Activated CD4-positive, alpha-beta T cell treated with anti-CD3 and anti-CD28 coated beads, Interleukin-2, amount 10 ng/mL, durations not matched to agents 7 days and 5 days (primary cell): ENCODE data around the gene MRPL55. TPM values are rescaled to one million over a fixed set of nuclear protein-coding genes. Genes with fewer than 3 reads are reported as not detected.

Experiments used
- CTCF ChIA-PET: fragments of 350-600 bp; sonication (Branson Sonifier 250); formaldehyde crosslinking; loops from one replicate; lab custom pipeline; 2021; ENCODE audit warnings: antibody characterized with exemption; lab: Charles Lee
- POLR2A ChIA-PET: fragments of 350-600 bp; sonication (Branson Sonifier 250); formaldehyde crosslinking; loops from one replicate; lab custom pipeline; 2021; ENCODE audit warnings: antibody characterized with exemption; lab: Charles Lee
- DNase-seq: peaks from one replicate; pipeline ENCODE4 v3.0.0-alpha.2; 2020
- H3K27ac Mint-ChIP-seq: one replicate; pipeline ENCODE4 v1.8.0; 2021; ENCODE audit warnings: mild to moderate bottlenecking, moderate library complexity, mixed read lengths
- H3K27me3 Mint-ChIP-seq: one replicate; pipeline ENCODE4 v1.8.0; 2021; ENCODE audit warnings: mixed read lengths
- H3K36me3 Mint-ChIP-seq: one replicate; pipeline ENCODE4 v1.8.0; 2021; ENCODE audit warnings: low read depth, mixed read lengths
- H3K4me1 Mint-ChIP-seq: one replicate; pipeline ENCODE4 v1.8.0; 2021; ENCODE audit warnings: mixed read lengths
- H3K4me3 Mint-ChIP-seq: one replicate; pipeline ENCODE4 v1.8.0; 2021; ENCODE audit warnings: mild to moderate bottlenecking, moderate library complexity, mixed read lengths
- H3K9me3 Mint-ChIP-seq: one replicate; pipeline ENCODE4 v1.8.0; 2021; ENCODE audit warnings: mixed read lengths
- total RNA-seq, 2 experiments: library from RNA; stranded (reverse); gene quantifications; one replicate each; pipeline ENCODE4 v1.2.3, GENCODE V29; 2021

The MRPL55 gene
- total RNA-seq, 2 experiments from 2014 or later, result 38.6 to 44.1 TPM

DNA sequence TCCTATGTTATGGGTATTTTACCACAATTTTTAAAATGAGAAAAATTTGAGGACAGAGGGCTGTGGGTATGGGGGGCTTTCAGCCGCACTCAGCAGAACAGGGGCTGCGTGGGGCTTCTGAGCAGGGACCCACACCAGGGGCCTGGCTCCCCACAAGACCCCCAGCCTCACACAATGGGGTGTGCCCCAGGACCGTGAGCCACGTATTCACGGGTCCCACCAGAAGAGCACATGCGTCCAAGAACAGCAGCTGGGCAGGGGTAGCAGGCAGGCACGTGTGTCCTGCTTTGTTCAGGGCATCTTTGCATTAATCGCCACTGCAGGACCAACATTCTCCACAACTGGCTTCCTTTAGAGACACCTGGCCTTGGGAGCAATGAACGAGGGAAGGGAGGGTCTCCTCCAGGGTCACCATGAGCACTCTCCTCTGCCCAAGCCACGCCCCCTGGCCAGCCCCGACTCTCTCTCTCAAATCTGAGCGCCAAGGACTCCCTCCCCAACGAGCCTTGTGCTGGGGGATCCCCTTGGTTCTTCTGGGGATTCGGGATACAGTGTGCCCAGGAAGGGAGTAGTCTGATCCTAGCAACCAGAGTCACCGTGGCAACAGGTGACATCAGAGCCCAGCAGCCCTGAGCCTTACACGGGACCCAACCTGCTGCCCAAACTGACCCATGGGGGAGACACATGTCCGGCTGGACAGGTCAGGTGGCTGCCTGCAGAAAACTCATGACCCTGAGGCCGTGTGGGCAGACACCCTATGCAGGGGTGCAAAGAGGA lies 34.0 kb downstream of the MRPL55 start:
- peaks cover 11% of the 10 kb centered on the region for H3K4me1 Mint-ChIP-seq
- no peaks in the 10 kb centered on the region for H3K27me3 Mint-ChIP-seq
- CTCF ChIA-PET, result interaction anchor here (1.9 kb wide), 1 partner anchor 11 kb away, joined by 4 read pairs; no protein-coding TSS in a partner anchor
- no peak for DNase-seq
- H3K9me3 Mint-ChIP-seq, result no peaks in the 10 kb centered on the region
- H3K27ac Mint-ChIP-seq, result no peak overlapping the region
- H3K4me3 Mint-ChIP-seq, result no peak overlapping the region
- POLR2A ChIA-PET, result no interaction called here
- H3K36me3 Mint-ChIP-seq, result no peaks in the 10 kb centered on the region

DNA sequence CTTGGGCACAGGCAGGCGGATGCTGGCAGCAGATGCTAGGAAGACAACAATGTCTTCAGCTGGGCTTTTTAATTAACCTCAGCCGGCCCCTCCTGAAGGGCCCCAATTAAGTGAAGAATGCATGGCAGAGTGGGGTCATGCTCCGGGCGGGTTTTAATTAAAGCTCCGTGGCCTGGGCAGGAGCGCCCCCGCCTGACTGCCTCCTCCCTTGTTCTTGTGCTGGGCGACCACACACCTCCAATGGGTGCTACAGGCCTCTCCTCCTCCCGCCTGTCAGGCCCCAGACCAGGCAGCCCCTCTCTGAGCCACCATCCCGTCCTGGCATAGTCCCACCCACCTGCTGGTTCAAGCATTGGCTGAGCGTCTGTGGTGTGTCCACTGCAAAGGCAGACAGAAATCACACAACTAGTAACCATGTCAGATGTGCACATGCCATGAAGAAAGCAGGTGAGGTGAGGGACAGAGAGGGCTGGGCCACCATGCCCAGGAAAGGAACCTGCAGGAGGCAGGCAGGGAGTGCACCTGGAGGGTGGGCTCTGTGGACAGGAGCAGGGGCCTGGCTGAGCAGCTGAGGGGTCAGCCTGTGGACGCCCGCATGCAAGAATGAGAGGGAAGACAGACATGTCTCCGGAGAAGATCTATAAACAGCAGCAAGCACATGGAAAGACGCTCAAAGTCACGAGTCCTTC lies 35.1 kb downstream of the MRPL55 start:
- Mint-ChIP-seq H3K9me3 (no peaks in the 10 kb centered on the region), H3K27me3 (no peaks in the 10 kb centered on the region), H3K27ac (no peak overlapping the region), H3K36me3 (no peaks in the 10 kb centered on the region), H3K4me1 (peaks cover 3% of the 10 kb centered on the region), H3K4me3 (no peak overlapping the region)
- CTCF ChIA-PET, result interaction anchor here (1.9 kb wide), 1 partner anchor 10 kb away, joined by 4 read pairs; no protein-coding TSS in a partner anchor
- POLR2A ChIA-PET, result interaction anchor here (0.7 kb wide), 1 partner anchor 60 kb away, joined by 3 read pairs; no protein-coding TSS in a partner anchor
- no peak for DNase-seq

DNA sequence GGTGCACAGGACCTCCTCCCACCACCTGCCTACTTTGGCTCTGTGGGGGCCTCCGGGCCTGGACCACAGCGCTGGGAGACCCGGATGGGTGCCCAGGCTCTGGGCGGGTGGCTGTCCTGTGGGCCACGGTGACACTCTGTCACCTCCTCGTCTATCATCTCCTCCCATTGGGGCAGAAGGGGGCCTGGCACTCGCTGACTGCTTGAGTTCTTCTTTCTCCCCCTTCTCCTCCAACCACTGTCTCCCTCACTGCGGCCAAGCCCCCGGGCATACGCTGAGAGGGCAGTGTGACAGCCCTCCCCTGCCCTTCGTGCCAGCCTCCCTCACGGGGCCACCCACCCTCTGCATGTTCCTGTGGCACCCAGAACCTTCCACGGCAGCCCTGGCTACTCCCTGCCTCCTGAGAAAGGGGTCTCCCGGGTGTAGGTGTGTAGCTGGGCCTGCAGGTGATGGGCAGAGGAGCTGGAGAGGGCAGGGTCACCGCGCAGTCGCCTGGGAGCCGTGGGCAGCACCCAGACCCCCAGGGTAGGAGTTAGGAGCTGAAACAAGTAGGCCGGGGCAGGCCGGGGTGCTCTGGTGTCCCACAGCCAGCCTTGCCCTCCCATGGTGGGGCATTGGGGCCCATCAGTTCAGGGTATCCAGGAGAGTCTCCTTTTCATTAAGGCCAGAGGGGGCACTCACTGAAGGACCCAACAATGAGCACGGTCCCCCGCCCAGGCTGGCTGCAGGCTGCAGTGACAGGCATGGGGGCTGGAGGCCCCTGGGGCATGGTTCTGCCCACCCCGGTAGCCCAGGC lies 35.8 kb downstream of the MRPL55 start:
- no peaks in the 10 kb centered on the region for H3K9me3 Mint-ChIP-seq
- ChIA-PET CTCF (interaction anchor here (1.9 kb wide), 1 partner anchor 9 kb away, joined by 4 read pairs; no protein-coding TSS in a partner anchor), POLR2A (interaction anchor here (0.7 kb wide), 1 partner anchor 61 kb away, joined by 3 read pairs; no protein-coding TSS in a partner anchor)
- H3K36me3 Mint-ChIP-seq, result no peaks in the 10 kb centered on the region
- no peak for DNase-seq
- H3K4me3 Mint-ChIP-seq, result no peak overlapping the region
- H3K27ac Mint-ChIP-seq, result no peak overlapping the region
- no peaks in the 10 kb centered on the region for H3K27me3 Mint-ChIP-seq
- peaks cover 1% of the 10 kb centered on the region for H3K4me1 Mint-ChIP-seq

DNA sequence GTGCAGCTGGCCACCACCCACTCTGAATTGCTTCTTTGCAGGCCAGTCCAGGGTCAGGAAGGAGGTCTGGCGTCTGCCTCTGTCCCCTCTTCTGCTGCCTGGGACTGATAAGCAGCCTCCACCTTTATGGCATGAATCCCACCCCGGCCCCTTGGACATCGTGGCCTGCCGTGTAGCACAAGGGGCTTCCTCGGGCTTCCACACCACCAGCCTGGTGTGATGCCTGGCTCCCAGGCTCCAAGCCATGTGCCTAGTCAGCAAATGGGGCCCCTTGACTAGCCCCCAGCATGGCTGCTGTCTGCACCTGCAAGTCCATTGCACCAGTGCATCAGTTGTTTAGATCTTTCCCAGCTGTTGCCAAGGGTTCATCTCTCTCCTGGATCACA lies 36.4 kb downstream of the MRPL55 start:
- Mint-ChIP-seq H3K27ac (no peak overlapping the region), H3K9me3 (no peaks in the 10 kb centered on the region), H3K36me3 (no peaks in the 10 kb centered on the region), H3K4me1 (peaks cover under 1% of the 10 kb centered on the region), H3K27me3 (no peaks in the 10 kb centered on the region), H3K4me3 (no peak overlapping the region)
- ChIA-PET CTCF (no interaction called here), POLR2A (no interaction called here)
- no peak for DNase-seq

DNA sequence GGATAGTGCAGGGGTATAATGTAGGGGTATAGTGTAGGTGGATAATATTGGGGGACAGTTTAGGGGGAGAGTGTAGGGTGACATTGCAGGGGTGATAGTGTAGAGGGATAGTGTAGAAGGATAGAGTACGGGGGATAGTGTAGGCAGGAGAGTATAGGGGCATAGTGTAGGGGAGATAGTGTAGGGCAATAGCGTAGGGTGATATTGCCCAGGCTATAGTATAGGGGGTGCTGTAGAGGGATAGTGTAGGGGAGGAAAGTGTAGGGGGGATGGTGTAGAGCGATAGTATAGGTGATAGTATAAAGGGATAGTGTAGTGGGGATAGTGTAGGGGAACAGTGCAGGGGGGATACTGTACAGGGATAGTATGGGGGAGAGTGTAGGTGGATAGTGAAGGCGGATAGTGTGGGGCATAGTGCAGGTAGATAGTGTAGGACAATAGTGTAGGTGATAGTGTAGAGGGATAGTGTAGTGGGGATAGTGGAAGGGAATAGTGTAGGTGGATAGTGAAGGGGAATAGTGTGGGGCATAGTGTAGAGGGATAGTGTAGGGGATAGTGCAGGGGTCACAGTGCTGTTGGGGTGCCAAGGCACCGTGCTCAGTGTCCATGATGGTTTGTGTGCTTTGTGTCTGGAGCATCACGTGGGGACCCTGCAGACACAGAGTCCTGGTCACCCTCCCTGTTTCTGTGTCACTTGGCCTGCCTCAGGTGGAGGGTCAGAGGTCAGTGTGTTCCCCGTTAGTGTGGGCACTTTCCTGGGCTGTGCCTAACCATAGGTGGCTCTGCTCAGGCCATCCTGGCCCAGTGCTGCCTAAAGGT lies 37.1 kb downstream of the MRPL55 start:
- H3K27me3 Mint-ChIP-seq, result peaks cover 3% of the 10 kb centered on the region
- no peak overlapping the region for H3K4me3 Mint-ChIP-seq
- no peak for DNase-seq
- no peak overlapping the region for H3K27ac Mint-ChIP-seq
- no peaks in the 10 kb centered on the region for H3K4me1 Mint-ChIP-seq
- H3K9me3 Mint-ChIP-seq, result no peaks in the 10 kb centered on the region
- CTCF ChIA-PET, result no interaction called here
- no peaks in the 10 kb centered on the region for H3K36me3 Mint-ChIP-seq
- POLR2A ChIA-PET, result no interaction called here

DNA sequence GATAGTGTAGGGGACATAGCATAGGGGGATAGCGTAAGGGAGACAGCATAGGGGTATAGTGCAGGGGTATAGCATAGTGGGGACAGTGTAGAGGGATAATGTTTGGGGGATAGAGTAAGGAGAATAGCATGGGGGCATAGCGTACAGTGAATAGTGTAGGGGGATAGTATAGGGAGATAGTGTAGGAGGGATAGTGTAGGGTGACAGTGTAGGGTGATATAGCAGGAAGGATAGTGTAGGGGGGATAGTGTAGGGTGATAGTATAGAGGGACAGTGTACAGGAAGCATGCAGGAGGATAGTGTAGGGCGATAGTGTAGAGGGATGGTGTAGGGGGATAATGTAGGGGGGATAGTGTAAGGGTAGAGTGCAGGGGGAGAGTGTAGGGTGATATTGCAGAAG lies 38.2 kb downstream of the MRPL55 start:
- Mint-ChIP-seq H3K36me3 (no peaks in the 10 kb centered on the region), H3K27me3 (peaks cover 6% of the 10 kb centered on the region), H3K9me3 (no peaks in the 10 kb centered on the region), H3K4me3 (no peak overlapping the region), H3K27ac (no peak overlapping the region), H3K4me1 (no peaks in the 10 kb centered on the region)
- ChIA-PET POLR2A (no interaction called here), CTCF (no interaction called here)
- DNase-seq, result no peak

DNA sequence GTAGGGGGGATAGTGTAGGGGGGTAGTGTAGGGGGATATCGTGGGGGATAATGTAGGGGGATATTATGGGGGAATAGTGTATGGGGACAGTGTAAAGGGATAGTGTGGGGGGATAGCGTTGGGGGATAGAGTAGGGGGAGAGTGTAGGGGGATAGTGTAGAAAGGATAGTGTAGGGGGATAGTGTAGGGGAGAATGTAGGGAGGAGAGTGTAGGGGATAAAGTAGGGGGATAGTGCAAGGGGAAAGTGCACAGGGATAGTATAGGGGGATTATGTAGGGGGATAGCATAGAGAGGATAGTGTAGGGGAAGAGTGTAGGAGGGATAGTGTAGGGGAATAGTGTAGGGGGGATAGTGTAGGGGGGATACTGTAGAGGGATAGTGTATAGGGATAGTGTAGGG lies 38.9 kb downstream of the MRPL55 start:
- H3K9me3 Mint-ChIP-seq, result no peaks in the 10 kb centered on the region
- ChIA-PET POLR2A (no interaction called here), CTCF (no interaction called here)
- H3K4me1 Mint-ChIP-seq, result no peaks in the 10 kb centered on the region
- peaks cover 6% of the 10 kb centered on the region for H3K27me3 Mint-ChIP-seq
- H3K36me3 Mint-ChIP-seq, result no peaks in the 10 kb centered on the region
- DNase-seq, result no peak
- no peak overlapping the region for H3K4me3 Mint-ChIP-seq
- no peak overlapping the region for H3K27ac Mint-ChIP-seq

DNA sequence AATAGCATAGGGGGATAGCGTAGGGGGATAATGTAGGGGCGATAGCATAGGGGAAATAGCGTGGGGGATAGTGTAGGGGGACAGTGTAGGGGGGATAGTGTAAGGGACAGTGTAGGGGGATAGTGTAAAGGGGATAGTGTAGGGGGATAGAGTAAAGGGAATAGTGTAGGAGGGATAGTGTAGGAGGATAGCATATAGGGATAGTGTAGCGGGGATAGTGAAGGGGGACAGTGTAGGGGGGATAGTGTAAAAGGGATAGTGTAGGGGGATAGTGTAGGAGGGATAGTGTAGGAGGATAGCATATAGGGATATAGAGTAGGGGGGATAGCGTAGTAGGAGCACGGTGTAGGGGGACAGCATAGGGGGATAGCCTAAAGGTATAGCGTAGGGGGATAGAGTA lies 40.7 kb downstream of the MRPL55 start:
- ChIA-PET POLR2A (no interaction called here), CTCF (no interaction called here)
- H3K9me3 Mint-ChIP-seq, result no peaks in the 10 kb centered on the region
- DNase-seq, result no peak
- H3K4me1 Mint-ChIP-seq, result no peaks in the 10 kb centered on the region
- H3K36me3 Mint-ChIP-seq, result no peaks in the 10 kb centered on the region
- H3K4me3 Mint-ChIP-seq, result no peak overlapping the region
- H3K27me3 Mint-ChIP-seq, result peaks cover 6% of the 10 kb centered on the region
- H3K27ac Mint-ChIP-seq, result no peak overlapping the region

DNA sequence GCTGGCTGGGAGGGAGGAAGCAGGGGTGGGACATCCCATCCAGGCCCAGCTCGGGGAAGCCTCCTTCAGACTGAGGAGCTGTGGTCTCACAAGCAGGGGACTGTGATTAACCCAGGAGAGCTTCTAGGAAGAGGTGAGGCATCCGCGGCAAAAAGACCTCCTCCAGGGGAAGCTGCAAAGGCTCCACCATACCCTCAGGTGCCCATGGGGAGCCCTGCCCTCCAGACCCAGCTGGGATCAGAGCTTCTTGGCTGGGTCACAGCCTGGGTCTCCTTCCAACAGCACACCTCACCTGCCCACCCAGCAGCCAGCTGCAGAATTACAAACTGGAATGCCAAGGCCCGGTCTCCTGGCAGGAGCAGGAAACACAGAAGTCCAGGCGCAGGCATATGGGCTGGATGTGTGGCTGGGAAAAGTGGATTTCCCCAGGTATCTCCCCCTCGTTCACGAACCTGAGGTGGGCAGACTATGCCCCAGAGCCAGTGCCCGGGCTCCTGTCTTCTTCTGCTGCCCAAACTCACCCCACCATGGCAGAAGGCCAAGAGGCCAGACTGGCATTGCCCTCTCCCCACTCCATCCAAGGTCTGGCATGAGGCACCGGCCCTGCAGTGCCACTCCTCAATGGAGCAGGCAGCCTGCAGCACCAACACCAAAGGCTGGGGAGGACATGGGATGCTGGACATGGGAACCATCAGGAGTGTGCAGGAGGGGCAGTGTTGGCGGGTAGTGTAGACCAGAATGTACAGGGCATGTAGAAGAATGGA lies 42.0 kb downstream of the MRPL55 start:
- ChIA-PET CTCF (interaction anchor here (1.8 kb wide), 1 partner anchor 10 kb away, joined by 5 read pairs; no protein-coding TSS in a partner anchor), POLR2A (interaction anchor here (0.6 kb wide), 1 partner anchor 20 kb away, joined by 3 read pairs; no protein-coding TSS in a partner anchor)
- H3K4me3 Mint-ChIP-seq, result no peak overlapping the region
- peaks cover 8% of the 10 kb centered on the region for H3K27me3 Mint-ChIP-seq
- H3K27ac Mint-ChIP-seq, result no peak overlapping the region
- DNase-seq, result no peak
- H3K9me3 Mint-ChIP-seq, result no peaks in the 10 kb centered on the region
- H3K36me3 Mint-ChIP-seq, result no peaks in the 10 kb centered on the region
- no peaks in the 10 kb centered on the region for H3K4me1 Mint-ChIP-seq

DNA sequence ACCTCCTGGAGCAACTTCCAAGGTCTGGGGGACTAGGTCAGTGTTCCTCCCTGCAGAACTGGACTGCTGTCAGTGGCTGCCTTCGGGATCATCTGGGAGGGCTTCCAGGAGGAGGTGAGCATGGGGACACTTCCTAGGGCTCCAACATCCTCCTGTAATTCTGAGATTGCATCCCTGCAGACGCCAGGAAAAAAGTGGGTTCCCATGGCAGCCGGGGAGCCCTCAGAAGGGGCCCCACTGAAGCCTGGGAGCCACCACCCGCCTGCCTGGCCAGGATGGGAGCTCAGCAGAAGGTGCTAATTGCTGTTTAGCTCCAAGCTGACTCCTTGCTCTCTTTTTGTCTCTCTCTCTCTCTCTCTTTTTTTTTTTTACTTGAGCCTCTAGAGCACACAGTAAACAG lies 42.7 kb downstream of the MRPL55 start:
- Mint-ChIP-seq H3K4me3 (no peak overlapping the region), H3K9me3 (no peaks in the 10 kb centered on the region), H3K4me1 (no peaks in the 10 kb centered on the region), H3K27ac (no peak overlapping the region), H3K27me3 (peaks cover 10% of the 10 kb centered on the region), H3K36me3 (no peaks in the 10 kb centered on the region)
- CTCF ChIA-PET, result interaction anchor here (1.8 kb wide), 1 partner anchor 11 kb away, joined by 5 read pairs; no protein-coding TSS in a partner anchor
- no peak for DNase-seq
- POLR2A ChIA-PET, result interaction anchor here (0.6 kb wide), 1 partner anchor 20 kb away, joined by 3 read pairs; no protein-coding TSS in a partner anchor

DNA sequence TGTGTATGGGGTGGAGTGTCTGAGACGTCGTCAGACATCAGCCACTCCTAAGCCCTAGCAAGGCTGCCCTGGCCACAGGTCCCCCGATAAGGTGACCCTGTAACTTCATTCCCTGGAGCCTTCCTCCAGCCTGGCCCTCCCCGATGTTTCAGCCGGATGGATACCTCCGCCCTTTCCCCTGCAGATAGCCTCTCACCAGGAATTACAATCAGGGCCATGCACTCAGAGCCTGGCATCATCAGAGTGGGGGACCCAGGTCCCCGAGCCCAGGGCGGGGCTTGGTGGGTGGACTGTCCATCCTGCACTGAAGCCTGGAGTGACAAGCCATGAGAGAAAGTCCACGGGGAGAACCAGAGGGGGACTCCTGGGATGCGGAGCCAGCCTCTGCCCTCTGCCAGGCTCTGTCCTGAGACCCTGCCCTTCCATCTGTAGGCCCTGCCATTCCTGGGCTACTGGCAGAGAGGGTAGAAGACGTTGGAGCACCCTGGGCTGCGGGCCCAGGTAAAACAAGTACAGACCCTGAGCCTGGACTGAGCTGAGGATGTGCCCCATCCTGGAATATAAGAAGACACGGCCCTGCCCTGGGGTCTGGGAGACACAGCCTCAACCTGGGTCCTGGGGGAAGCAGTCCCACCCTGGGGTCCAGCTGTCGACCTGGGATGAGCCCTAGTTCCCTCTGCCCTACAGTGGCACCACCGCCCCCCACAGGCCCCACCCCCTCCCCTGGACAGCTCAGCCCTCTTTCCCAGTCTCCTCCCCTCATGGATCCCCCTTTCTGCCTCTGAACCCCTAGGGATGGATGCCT lies 43.4 kb downstream of the MRPL55 start:
- no peak for DNase-seq
- H3K4me1 Mint-ChIP-seq, result peaks cover 6% of the 10 kb centered on the region
- peaks cover 16% of the 10 kb centered on the region for H3K27me3 Mint-ChIP-seq
- H3K27ac Mint-ChIP-seq, result no peak overlapping the region
- ChIA-PET CTCF (interaction anchor here (1.8 kb wide), 1 partner anchor 12 kb away, joined by 5 read pairs; no protein-coding TSS in a partner anchor), POLR2A (no interaction called here)
- H3K36me3 Mint-ChIP-seq, result no peaks in the 10 kb centered on the region
- no peak overlapping the region for H3K4me3 Mint-ChIP-seq
- H3K9me3 Mint-ChIP-seq, result no peaks in the 10 kb centered on the region
